Stimulated activated CD4-positive, alpha-beta T cell treated with anti-CD3 and anti-CD28 coated beads, Interleukin-12 subunit alpha, Interleukin-12 subunit beta, amount 100 ng/mL, for 4 hours (primary cell): Measurements from ENCODE around the gene ACOT7.
"Not testable (repeated sequence)": the region's sequence is repeated elsewhere in the genome, so short reads cannot be mapped to it uniquely, and the experiment has no call there.

Experiments
- DNase-seq: peaks from one replicate; pipeline ENCODE4 v3.0.0-alpha.2; 2020

The ACOT7 gene, protein sequence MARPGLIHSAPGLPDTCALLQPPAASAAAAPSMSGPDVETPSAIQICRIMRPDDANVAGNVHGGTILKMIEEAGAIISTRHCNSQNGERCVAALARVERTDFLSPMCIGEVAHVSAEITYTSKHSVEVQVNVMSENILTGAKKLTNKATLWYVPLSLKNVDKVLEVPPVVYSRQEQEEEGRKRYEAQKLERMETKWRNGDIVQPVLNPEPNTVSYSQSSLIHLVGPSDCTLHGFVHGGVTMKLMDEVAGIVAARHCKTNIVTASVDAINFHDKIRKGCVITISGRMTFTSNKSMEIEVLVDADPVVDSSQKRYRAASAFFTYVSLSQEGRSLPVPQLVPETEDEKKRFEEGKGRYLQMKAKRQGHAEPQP

DNA sequence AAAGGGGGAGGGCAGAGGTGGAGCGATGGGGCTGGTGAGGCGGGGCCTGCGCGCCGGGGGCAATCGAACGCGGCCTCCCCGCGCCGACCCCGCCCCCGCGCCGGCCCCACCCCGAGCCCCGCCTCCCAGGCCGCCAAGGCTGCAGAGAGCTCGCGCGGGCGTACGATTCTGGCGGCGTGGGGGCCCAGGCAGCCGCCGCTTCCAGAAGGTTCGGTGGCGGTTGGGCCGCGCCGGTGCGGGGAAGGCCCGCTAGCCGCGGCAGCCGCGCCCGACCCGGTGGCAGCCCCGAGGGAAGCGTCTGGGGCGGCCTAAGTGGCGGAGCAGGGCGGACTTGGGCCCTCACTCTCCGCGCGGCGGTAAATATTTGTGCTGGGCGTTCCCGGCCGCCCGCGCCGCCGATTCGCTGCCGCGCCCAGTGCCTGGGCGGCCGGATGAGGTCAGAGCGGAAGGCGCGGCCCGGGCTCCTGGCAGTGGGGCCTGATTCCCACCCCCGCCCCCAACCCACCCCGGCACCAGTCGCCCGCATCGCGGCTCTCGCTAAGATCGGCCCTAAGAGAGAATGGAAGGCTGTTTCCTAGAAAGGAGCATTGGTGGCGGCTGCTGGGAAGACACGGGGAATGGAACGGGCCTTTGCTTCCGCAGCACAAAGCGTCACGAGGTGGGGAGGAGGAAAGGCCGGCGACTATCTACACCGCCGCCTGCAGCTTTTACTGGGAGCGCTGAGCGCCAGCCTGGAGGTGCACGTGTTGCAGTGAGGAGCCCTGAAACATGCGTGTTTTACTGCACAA lies at the start of gene ACOT7:
TSS of gene ACOT7 (minus strand) at position 368 of the 788 bp plus-strand sequence. CDS start 368 bp downstream, outside the sequence.
- peak; percentile 93 for DNase-seq

DNA sequence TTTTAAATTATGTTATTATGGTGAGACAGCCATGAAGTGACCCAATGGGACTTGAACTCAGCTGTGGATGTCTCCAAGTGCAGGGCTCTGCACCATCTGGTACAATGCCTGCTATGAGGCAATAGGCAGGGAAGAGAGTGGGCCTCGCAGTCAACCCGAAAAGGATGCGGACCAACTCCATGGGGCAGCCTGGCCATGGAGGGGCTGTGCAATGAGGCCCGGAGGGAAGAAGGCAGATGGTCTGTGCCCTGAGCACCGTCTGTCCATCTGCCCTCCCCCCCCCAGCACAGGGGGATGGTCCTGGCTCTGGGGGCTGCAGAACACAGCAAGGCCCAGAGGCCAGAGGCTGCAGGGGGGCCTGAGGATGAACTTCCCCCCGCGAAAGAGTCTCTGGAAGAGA lies 48.0 kb upstream of the ACOT7 start:
- no peak for DNase-seq

DNA sequence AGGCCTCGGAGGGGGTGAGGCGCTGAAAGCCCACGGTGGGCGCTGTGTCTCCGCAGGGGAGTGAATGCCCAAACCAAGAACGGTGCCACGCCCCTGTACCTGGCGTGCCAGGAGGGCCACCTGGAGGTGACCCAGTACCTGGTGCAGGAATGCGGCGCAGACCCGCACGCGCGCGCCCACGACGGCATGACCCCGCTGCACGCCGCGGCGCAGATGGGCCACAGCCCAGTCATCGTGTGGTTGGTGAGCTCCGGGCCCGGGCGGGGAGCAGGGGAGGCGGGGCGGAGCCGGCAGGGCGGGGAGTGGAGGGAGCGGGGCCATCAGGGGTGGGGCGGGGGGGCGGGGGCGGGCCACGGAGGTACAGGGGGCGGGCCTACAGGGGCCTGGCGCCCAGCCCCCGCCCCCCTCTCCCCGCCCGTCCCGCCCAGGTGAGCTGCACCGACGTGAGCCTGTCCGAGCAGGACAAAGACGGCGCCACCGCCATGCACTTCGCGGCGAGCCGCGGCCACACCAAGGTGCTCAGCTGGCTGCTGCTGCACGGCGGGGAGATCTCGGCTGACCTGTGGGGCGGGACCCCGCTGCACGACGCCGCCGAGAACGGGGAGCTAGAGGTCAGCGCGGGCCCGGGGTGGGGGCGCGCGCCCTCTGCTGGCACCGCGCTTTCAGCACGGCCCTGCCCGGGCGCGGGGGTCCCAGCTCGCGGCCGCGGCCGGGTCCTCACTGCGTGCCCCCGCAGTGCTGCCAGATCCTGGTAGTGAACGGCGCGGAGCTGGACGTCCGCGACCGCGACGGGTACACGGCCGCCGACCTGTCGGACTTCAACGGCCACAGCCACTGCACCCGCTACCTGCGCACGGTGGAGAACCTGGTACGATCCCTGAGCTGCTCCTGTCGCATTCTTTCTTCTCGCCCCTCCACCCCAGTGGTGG lies 46.9 kb upstream of the ACOT7 start:
- peak; percentile 65 for DNase-seq

DNA sequence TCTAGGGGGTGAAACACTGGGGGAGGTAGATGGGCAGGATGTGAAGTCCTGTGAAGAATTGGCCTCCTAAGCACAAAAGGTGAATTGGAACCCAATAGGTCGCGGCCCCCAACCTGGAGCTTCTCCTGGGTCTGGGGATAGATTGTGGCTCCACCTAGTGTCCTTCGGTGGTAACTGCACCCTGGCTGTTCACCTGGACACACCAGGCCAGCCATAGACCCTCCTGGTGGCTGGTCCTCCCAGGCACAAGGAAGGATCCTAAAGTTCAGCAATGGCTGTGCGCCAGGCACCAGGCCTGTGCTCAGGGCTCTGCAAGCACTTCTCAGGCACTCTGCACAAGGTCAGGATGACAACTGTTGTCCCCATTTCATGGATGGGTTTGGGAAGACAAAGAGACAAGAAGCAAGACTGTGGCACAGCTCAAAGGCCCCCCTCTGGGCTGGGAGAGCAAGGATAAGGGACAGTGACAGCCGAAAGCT lies 44.5 kb upstream of the ACOT7 start:
- peak; percentile 68 for DNase-seq

DNA sequence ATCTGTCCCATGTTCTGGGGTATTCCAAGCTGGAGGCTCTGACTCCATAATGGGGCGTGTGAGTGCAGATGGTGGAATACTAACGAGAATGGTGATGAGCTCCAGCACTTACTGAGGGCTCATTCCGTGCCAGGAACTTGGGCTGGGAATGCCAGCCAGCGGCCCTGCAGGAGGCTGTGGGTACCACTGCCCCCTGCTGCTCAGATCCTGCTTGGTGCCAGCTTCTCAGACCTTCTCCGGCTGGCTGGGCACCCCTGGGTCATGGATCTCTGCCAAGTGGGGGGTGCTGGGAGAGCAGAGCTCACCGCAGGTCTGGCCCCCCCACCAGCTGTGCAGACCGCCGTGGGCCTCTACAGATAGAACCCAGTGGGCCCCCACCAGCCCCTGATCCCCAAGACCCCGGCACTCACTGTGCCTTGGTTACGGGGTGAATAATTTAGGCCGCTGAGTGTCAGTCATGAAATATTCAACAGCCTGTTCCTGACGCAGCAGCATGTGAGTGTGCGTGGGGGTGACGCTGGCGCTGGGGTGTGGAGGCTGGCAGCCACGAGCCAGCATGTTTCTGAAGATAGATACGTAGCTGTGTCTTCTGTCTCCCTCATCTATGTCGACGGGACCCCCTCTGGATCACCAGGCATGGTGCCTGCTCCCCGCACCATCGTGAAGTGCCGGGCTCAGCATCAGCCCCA lies 43.6 kb upstream of the ACOT7 start:
- DNase-seq, result not testable (repeated sequence)

DNA sequence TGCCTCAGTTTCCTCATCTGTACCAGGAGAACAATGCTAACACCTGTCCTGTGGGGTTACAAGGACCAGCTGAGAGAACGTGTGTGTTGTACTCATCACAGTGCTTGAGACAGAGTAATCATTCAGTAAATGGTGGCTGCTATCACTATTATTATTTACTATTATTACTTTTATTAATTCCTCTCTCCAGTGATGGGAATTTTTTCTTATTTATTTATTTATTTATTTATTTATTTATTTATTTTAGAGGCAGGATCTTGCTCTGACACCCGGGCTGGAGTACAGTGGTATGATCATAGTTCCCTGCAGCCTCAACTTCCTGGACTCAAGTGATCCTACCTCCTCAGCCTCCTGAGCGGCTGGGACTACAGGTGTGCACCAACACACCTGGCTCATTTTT lies 42.7 kb upstream of the ACOT7 start:
- DNase-seq, result not testable (repeated sequence)

DNA sequence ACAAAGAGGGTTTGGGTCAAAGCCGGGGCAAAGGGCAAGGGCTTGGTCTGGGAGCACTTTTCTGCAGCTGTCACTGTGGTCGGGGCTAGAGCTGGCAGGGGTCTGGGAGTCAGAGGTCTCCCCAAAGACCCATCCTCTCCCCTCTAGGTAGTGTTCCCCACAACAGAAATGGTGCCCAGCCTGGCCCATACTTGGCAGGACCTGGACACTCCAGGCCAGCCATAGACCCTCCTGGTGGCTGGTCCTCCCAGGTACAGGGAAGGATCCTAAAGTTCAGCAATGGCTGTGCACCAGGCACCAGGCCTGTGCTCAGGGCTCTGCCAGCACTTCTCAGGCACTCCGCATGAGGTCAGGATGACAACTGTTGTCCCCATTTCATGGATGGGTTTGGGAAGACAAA lies 42.0 kb upstream of the ACOT7 start:
- DNase-seq, result no peak

DNA sequence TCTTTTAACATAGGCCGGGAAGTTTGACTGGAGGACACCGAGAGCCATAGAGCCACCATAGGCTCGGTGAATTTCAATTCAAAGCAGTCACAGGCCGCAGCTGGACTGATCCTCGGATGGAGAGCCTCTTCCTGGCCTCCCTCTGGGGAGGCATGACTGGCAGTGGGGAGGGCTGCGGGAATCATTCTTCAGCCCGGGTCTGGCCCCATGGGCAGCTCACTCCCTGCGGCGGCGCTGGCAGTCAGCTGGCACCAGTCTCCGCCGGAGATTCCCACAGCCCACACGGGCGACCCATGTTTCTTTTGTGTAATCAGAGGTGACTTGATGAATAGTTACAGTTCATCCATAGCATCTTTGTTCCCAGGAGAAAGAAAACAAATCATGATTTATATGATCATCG lies 41.6 kb upstream of the ACOT7 start:
- no peak for DNase-seq

DNA sequence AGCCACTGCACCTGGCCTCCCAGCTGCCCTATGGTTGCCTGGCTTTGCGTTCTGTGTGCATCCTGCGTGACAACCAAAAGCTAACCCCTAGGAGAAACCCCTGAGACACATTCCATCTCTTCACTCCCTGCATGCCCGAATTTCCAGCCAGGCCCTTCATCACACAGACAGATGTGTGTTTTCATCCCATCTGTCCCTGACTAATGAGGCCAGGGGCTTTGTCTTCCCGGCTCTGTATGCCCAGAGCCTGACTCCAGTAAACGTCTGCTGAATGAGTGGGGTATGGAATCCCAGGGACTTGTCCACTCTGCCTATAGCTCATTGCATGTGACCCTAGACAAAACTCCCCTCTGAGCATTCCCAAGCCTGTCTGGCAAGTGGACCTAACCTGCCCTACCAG lies 40.6 kb upstream of the ACOT7 start:
- no peak for DNase-seq

DNA sequence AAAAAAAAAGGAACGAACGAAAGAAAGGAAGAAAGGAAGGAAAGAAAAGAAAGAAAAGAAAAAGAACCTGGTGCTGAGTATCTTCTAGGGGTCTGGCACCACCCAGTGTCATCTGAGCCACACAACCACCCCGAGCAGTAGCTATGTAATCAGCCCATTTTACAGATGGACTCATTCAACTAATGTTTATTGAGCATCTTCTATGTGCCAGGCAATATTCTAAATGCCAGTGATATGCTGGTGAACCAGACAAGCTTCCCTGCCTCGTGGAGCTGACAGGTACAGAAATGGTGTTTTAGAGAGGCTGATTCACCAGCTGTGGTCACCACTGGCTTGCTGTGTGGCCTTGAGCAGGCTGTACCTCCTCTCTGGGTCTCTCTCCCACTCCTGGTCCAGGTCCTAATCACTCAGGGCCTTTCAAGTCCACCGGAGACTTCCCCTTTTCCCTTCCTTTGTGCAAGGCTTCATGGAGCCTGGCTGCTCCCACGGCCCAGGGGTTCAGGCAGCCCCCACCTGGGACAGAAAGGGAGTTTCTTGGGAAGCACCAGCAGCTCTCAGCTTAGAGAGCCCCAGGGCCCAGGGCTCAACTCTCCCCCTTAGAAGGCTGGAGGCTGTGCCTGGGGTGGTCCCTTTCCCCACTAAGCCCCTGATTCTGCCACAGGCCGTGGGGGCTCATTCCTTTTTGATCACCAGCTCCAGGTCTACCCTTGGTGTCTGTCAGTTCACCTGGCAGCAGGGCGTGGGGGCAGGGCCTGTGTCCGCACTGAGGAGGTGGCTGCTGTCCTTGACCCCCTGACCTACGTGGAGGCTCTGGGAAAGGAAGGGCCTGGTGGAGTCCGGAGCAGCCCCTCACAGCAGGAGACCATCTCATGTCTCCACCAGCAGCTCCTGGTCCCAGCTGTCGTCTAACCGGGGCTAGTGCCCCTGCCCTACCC lies 38.3 kb upstream of the ACOT7 start:
- not testable (repeated sequence) for DNase-seq

DNA sequence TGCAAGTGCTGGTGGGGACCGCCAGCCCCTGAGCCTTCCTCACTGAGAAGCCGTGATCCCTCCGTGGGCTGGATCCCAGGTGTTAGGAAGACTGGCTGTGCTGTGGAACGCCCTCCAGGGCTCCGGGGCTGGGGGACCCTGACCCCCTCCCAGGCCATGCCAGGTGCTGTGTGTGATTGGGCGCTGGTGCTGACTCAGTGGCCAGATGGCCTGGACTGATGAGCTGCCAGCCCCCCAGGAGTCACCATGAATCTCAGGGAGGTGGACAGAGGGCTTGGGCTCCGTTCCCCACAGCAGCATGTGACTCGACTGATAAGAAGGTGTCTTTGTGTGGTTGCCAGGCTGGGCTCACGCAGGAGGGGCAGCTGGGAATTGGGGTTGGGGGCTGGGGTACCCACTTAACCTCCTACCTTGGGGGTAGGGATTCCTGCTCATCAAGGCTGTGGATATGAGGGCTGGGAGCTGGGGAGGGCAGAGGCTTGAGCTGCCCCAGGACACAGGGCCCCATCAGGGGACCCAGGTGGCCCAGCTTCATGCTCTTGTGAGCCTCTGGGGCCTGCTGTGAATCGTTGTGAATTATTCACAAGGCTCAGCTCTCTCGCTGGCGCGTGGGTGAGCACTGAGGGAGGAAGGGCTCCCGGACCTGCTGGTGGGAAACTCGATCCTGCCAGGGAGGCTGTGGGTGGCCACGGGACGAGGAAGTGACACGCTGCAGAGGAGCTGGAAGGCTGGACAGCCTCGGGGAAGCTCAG lies 36.3 kb upstream of the ACOT7 start:
- not testable (repeated sequence) for DNase-seq

DNA sequence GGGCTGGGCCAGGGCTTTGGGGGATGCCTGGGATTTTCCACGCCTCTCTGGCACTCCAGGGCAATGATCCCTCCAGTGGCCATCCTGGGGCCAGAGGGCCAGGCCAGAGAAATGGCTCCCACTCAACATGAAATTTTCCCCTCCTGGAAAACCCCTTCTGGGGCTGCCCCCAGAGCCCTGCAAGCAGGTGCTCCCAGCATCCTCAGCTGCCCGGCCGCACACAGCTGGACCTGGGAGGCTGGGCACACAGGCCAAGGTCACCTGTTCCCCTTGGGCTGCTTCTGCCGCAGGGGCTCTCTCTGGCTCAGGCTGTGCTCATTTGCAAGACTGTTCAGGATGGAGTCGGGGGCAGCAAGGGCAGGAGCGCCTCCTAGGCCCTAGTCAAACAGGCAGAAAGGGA lies 34.9 kb upstream of the ACOT7 start:
- DNase-seq, result not testable (repeated sequence)

DNA sequence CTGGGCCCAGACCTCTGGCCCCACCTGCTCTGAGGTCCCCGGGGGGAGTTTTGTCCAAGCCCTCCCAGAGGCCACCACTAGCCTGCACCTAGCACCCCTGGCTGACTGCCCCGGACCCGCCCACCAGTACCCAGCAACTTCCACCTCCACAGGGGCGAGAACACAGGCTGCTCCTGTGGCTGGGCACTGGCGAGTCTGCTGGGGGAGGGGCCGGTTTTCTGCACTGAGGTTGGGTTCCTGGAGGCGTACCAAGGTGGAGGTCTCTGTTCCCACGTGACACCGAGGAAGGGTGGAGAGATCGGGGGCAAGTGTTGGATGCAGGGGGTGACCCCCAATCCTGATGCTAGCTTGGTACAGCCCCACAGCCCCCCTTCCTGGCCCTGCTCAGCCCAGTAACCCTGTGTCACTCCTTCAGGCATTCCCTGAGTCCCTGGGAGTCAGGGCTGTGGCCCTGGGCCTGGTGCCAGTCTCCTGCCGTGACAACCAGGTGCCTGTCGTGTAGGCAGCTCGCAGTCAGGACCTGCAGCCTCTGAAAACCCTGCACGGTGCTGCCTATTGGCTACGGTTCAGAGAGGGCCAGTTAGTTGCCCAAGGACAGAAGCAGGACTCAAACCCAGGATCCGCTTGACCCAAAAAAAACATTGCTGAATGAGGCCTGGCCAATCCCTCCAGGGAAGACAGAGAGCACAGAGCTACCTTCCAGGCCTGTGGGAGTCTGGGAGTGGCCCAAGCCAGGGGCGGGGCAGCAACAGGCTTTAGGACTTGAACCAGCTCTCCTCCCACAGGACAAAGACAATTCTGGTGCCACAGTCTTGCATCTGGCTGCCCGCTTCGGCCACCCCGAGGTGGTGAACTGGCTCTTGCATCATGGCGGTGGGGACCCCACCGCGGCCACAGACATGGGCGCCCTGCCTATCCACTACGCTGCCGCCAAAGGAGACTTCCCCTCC lies 34.1 kb upstream of the ACOT7 start:
- no peak for DNase-seq

DNA sequence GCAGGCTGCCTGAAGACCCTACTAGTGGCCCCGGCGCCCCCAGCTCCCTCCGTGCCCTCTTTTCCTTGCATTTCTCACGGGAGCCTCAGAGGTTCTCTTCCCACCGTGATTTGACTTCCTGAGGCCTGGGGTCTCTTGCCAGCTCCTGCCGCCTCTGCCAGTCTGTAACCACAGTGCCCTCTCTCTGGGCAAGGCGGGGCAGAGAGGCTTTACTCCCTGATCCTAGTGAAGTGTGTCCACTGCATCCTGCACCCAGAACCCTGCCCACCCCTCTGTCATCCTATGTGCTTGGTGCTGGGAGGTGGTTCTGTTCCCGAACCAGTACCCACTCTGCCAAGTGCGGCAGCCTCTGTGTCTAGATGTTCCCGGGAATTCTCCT lies 33.4 kb upstream of the ACOT7 start:
- DNase-seq, result no peak

DNA sequence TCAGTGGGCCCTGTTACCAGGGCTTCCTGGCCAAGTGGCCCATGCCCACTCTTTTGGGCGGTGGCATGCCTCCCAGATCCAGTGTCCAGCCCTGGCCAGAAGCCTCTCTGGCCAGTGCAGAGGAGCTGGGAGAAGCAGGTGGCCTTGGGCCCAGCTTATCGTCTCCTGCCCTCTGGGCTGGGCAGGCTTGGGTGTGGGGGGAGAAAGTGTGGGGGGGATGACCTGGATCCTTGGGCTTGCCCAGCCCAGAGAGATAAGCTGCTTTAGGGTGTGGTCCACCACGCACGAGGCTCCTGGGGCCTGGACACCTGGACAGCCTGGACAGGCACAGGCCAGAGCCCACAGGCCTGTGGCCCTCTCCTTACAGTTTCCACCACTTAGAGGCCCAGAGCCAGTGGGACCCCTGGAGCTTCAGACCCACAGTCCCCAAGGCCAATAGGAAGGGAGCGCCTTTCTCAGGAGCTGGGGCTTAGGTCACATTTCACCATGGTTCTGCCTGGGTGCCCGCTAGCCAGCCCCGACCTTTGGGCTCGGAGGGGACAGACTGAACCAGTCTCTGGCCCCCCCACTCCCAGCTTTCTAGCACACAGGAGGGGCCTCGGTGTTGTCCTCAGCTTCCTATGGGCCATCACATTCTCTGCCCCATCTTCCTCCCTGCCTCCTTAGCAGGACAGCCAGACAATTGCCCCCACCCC lies 32.9 kb upstream of the ACOT7 start:
- no peak for DNase-seq

DNA sequence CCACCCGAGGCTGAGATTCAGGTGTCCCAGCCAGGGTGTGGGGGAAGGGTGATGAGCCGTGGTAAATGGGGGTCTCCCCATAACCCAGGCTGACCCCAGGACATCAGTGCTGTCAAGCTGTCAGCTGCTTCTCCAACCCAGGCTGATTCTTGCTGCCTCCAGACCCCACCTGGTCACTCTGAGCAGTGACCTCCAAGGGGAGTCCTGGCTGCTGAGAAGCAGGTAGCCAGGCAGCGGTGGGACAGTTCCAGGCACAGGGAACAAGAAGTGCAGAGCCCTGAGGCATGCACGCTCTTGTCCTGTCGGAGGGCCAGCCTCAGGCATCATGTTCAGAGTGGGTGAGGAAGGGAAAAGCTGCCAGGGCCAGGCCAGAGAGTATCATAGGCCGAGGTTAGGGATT lies 32.1 kb upstream of the ACOT7 start:
- DNase-seq, result no peak

DNA sequence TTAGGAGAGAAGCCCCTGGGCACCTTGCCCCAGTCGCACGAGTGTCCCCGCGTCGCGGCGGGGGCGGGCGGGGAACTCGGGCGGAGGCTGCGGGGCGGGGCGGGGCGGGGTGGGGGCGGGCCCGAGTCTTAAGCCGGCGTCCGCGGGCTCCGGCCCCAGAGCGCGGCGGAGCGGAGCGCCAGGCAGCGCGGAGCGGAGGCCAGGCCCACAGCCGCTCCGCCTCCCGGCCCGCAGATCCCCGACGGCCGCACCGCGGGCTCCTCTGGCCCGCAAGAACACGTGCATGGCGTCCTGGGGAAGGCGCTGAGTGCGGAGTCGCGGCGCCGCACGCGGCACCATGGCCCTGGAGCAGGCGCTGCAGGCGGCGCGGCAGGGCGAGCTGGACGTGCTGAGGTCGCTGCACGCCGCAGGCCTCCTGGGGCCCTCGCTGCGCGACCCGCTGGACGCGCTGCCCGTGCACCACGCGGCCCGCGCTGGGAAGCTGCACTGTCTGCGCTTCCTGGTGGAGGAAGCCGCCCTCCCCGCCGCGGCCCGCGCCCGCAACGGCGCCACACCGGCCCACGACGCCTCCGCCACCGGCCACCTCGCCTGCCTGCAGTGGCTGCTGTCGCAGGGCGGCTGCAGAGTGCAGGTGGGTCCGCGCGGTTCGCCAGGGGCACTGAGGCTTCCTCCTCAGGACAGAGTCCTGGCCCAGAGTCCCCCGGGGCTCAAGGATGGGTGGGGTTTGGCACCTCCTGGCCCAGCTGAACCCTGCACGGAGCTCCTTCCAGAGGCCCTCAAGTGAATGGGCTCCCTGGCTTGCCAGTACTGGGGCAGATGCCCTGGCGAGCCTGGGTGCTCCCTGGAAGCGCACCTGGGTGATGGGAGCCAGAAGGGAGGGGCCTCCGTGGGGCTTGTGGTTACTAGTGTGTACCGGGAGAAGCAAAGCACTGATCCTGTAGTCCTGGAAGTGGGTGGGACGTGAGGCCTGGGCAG lies 31.3 kb upstream of the ACOT7 start, which contains the start of gene ESPN:
TSS of gene ESPN (plus strand) at position 158 of the 975 bp plus-strand sequence. CDS start at position 338, 180 bp downstream.
- no peak for DNase-seq
